Skin epidermis (tissue), 12 donors: ENCODE results near the gene CASP2.
A peak's percentile ranks its signal among the peaks of the same experiment; 100 is the strongest.

ENCODE experiments used
- H3K27ac ChIP-seq, 21 experiments: fragments of 200-600 bp; sonication (generic) in 11 of 21; one replicate each; pipeline ENCODE4 v1.5.0; 2020; ENCODE audit warnings: mild to moderate bottlenecking in 3 of 21, inconsistent platforms in 2 of 21, moderate library complexity in 2 of 21
- H3K4me3 ChIP-seq, 7 experiments: fragments of 200-600 bp; sonication (generic) in 2 of 7; one replicate each; pipeline ENCODE4 v1.5.0; 2020; ENCODE audit warnings: inconsistent platforms in 2 of 7, mild to moderate bottlenecking in 2 of 7, moderate library complexity in 1 of 7

CASP2 gene

GRCh38 chr7:143263266-143264195 lies 24.6 kb upstream of the CASP2 start, which contains the start of gene GSTK1:
Gene GSTK1, plus strand, starts transcription at chr7:143263441. Its CDS starts 73 bp downstream, at chr7:143263514.
- Histone ChIP-seq H3K27ac (peak within 1 kb of the TSS; percentile 82 to 97 (median 91)), H3K4me3 (peak within 1 kb of the TSS; percentile 60 to 88 (median 74))

- Histone ChIP-seq H3K27ac (peak overlapping the region in 18 of 21 experiments; percentile 82 to 97 (median 92)), H3K4me3 (peak overlapping the region; percentile 60 to 88 (median 74))
These were observed 24.0 kb upstream of the CASP2 start for GRCh38 chr7:143264196-143264568.

GRCh38 chr7:143265017-143265693 lies 23.0 kb upstream of the CASP2 start:
- peak overlapping the region in 1 of 7 experiments; percentile 79 for H3K4me3 ChIP-seq
- H3K27ac ChIP-seq: peak overlapping the region in 8 of 21 experiments; percentile 2 to 95 (median 93)

- no peak overlapping the region for H3K4me3 ChIP-seq
- no peak overlapping the region for H3K27ac ChIP-seq
These were observed 18.9 kb upstream of the CASP2 start for GRCh38 chr7:143269251-143269650.

GRCh38 chr7:143271240-143271639 lies 16.9 kb upstream of the CASP2 start:
- Histone ChIP-seq H3K27ac (no peak overlapping the region), H3K4me3 (no peak overlapping the region)

- Histone ChIP-seq H3K4me3 (no peak overlapping the region), H3K27ac (no peak overlapping the region)
These were observed 15.3 kb upstream of the CASP2 start for GRCh38 chr7:143272871-143273270.

GRCh38 chr7:143279186-143280098 lies 8.7 kb upstream of the CASP2 start:
- Histone ChIP-seq H3K4me3 (no peak overlapping the region), H3K27ac (peak overlapping the region in 18 of 21 experiments; percentile 7 to 86 (median 64))

- Histone ChIP-seq H3K4me3 (no peak overlapping the region), H3K27ac (peak overlapping the region in 16 of 21 experiments; percentile 7 to 86 (median 67))
These were observed 8.0 kb upstream of the CASP2 start for GRCh38 chr7:143280160-143280559.

GRCh38 chr7:143280566-143280965 lies 7.6 kb upstream of the CASP2 start:
- Histone ChIP-seq H3K4me3 (no peak overlapping the region), H3K27ac (peak overlapping the region in 9 of 21 experiments; percentile 53 to 86 (median 71))

GRCh38 chr7:143281529-143281928 lies 6.6 kb upstream of the CASP2 start:
- Histone ChIP-seq H3K27ac (no peak overlapping the region), H3K4me3 (no peak overlapping the region)

GRCh38 chr7:143282124-143282523 lies 6.0 kb upstream of the CASP2 start:
- H3K4me3 ChIP-seq: no peak overlapping the region
- no peak overlapping the region for H3K27ac ChIP-seq

- H3K27ac ChIP-seq: peak overlapping the region in 2 of 21 experiments; percentile 35 to 43
- no peak overlapping the region for H3K4me3 ChIP-seq
These were observed 4.8 kb upstream of the CASP2 start for GRCh38 chr7:143283381-143283780.

GRCh38 chr7:143284591-143285469 lies 3.3 kb upstream of the CASP2 start, which contains the start of gene TMEM139:
Gene TMEM139, plus strand, starts transcription at chr7:143284958. Its CDS starts 1,000 bp downstream, at chr7:143285958.
- peak within 1 kb of the TSS in 7 of 21 experiments; percentile 8 to 61 (median 52) for H3K27ac ChIP-seq
- H3K4me3 ChIP-seq: peak within 1 kb of the TSS in 1 of 7 experiments; percentile 13

GRCh38 chr7:143285470-143285778 lies 2.7 kb upstream of the CASP2 start:
- Histone ChIP-seq H3K27ac (peak overlapping the region in 3 of 21 experiments; percentile 25 to 60 (median 52)), H3K4me3 (no peak overlapping the region)

GRCh38 chr7:143285806-143286521 lies 2.2 kb upstream of the CASP2 start:
- H3K4me3 ChIP-seq: no peak overlapping the region
- H3K27ac ChIP-seq: peak overlapping the region in 5 of 21 experiments; percentile 25 to 61 (median 52)

- H3K4me3 ChIP-seq: no peak overlapping the region
- peak overlapping the region in 3 of 21 experiments; percentile 27 to 61 (median 52) for H3K27ac ChIP-seq
These were observed 1.6 kb upstream of the CASP2 start for GRCh38 chr7:143286522-143286890.

- Histone ChIP-seq H3K27ac (peak overlapping the region in 18 of 21 experiments; percentile 19 to 99 (median 74)), H3K4me3 (peak overlapping the region; percentile 76 to 97 (median 95))
These were observed 714 bp upstream of the CASP2 start for GRCh38 chr7:143287339-143287934.
